ENCODE data around the gene FAM131C. TPM values are rescaled to one million over a fixed set of nuclear protein-coding genes. Genes with fewer than 3 reads are reported as not detected.
"Not testable (repeated sequence)": the region's sequence is repeated elsewhere in the genome, so short reads cannot be mapped to it uniquely, and the experiment has no call there.

FAM131C gene
- polyA plus RNA-seq, 4 donors: 1.4 to 2.3 (median 2.0) TPM

DNA sequence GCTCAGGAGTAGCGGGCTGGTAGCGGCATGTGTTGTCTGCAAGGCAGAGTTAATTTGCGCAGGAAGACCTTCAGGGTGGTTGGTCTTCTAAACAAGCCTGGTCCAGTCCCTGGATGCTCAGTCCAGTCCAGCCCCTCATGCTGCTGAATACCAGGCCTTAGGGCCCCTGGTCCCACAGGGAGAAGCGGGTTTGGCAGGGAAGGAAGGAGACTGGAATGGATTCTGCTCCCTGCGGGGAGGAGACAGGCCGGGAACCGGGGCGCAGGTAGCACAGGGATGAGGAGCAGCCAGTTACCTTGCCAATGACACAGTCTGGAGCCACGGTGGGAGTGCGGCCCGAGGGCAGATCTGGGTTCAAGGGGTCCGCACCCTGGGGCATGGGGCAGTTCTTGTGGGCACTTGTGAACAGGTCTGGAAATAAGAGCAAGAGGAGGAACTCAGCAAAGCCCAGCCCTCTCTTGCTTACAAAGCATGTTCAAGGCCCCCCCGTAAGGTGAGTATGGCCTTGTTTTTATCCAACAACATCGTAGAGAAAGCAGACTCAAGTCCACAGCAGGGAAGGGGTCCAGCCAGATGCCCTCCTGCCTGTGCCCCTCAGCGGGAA, 10.1 kb downstream of the FAM131C start:
- no peak for DNase-seq (ENCODE audit: low read depth in 4 of 4, low spot score in 3 of 4)

DNA sequence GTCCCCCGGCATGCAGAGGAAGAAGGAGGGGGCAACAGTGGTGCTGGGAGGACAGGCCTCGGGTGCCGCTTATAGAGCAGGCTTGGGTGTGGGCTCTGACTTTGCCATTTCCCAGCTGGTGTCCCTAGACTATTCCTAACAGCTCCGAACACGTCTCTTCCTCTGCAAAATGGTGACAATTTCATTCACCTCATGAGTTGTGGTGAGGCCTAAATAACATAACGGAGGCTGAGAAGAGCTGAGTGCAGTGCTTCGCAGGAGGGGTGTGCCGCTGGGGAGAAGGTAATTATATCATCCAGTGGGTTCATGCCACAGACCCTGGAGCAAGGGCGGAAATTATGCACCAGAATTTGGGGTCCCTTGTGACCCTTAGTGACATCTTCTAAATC, 10.8 kb downstream of the FAM131C start:
- DNase-seq (ENCODE audit: low read depth in 4 of 4, low spot score in 3 of 4): not testable (repeated sequence)

DNA sequence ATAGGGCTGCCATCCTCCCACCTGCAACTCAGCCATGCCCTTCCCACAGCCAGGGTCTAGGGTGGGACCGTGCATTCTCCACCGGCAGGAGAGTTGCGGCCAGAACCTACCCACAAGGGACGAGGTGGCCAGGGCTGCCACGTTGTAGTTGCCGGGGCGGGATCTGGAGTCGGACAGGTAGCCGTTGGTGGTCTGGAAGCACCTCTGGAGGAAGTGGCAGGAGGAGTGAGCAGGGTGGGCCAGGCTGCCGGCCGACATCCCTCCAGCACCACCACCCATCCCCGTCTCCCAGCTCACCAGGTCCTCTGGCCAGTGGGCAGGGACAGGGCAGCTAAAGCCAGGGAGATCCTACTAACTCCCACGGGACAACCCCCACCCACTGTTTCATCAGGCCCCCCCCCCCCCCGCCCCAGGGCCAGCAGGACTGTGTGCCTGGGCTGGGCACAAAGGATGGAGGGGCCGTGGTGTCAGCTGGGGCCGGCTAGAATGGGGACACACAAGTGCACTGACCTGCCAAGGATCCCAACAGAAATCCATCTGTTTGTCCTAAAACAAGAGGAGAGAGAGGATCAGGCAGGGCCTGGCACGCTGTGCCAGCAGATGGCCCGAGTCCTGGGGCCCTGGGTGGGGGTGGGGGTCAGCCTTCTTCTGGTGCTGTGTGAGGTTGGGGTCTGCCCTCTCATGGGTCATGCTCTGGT, 11.3 kb downstream of the FAM131C start:
- not testable (repeated sequence) for DNase-seq (ENCODE audit: low read depth in 4 of 4, low spot score in 3 of 4)

DNA sequence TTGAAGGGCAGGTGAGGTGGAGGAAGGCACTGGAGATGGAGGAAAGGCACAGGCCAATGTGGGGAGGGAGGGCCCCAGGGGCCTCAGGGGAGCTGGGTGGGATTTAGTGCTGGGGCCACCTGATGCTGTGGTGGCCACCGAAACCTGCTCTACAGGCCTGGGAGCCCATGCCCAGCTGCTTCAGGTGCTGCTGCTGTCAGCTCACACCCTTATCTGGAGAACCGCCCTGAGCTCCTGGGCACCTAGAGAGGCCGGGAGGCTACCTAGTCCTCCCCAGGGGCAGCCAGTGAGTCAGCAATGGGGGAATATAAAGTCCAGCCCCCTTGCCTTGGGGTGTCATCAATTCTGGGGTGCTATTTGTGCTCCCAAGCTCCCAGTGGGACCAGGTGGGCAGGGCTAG, 12.2 kb downstream of the FAM131C start:
- DNase-seq (ENCODE audit: low read depth in 4 of 4, low spot score in 3 of 4): no peak

DNA sequence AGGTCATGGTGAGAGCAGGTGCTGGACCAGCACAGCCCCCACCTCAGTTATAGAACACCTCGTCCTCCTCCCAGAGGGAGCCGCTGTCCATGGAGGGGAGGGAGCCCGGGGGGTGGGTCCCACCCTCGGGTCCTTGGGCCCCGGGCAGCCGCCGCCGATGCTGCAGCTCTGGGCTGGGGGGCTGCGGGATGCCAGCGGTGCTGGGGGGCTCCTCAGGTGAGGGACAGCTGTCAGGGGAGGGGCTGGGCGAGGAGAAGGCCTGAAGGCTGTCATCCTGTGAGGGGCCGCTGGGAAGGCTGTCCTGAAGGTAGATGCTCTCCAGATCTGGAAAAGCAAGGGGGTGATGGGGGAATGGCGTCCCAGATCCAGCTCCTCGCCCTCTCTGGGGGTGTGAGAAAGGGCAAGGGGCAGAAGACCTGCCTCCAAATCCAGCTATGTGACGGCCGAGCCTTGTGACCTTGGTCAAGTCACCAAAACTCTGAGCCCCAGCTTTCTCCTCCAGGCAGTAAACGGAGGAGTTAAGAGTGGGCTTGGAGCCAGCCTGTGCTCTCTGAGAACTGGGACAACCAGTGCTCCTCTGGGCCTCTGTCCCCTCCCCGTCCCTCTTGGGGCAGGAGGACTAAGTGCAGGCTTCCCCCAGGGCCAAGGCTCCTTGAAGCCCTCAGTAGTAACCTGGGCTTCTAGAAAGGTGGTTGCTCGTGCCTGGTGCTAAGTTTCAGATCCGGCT, 14.9 kb downstream of the FAM131C start:
- DNase-seq (ENCODE audit: low read depth in 4 of 4, low spot score in 3 of 4): not testable (repeated sequence)

DNA sequence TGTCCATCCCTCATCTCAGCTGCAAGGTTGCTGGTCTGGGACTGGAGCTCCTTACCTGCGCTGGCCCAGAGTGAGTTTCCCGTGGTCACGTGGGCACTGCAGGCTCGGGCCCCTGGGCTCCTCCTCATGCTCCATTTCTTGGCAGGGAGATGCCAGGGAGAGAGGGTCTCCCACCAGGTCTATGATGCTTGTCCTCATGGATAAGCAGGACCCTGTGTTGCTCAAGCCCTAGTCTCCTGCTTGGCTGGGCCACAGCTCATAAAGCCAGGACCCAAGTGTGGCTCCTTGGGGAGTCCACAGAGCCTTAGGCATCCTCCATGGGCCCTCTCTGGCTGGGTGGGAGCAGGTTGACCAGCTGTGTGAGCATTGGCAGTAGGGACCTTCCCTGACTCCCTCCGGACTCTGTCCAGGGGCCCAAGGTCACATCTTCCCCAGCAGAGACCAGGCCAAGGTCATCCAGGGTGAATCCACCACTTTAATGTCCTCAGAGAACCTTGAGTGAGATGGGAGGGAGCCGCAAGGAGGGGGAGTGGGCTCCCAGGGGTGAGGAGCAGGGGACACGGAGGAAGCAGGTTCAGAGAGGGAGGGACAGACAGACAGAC, 16.0 kb downstream of the FAM131C start:
- not testable (repeated sequence) for DNase-seq (ENCODE audit: low read depth in 4 of 4, low spot score in 3 of 4)

DNA sequence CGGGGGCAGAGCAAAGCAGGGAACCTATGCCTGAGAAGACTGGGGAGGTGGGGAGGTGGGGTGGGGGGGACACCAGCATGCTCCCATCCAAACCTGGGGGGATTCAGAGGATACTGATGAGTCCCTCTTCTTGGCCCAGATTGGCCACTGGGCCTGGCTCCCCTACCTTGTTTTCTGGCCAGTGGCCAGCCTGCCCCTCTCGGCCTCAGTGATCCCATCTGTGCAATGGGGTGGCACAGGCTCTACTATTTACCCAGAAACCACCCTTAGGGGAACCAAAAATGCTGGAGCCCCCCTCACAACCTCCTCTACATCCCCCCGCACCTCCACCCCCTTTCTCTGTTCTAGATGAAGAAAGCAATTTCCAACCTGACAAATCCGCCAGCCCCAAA, 16.9 kb downstream of the FAM131C start:
- DNase-seq (ENCODE audit: low read depth in 4 of 4, low spot score in 3 of 4): not testable (repeated sequence)

DNA sequence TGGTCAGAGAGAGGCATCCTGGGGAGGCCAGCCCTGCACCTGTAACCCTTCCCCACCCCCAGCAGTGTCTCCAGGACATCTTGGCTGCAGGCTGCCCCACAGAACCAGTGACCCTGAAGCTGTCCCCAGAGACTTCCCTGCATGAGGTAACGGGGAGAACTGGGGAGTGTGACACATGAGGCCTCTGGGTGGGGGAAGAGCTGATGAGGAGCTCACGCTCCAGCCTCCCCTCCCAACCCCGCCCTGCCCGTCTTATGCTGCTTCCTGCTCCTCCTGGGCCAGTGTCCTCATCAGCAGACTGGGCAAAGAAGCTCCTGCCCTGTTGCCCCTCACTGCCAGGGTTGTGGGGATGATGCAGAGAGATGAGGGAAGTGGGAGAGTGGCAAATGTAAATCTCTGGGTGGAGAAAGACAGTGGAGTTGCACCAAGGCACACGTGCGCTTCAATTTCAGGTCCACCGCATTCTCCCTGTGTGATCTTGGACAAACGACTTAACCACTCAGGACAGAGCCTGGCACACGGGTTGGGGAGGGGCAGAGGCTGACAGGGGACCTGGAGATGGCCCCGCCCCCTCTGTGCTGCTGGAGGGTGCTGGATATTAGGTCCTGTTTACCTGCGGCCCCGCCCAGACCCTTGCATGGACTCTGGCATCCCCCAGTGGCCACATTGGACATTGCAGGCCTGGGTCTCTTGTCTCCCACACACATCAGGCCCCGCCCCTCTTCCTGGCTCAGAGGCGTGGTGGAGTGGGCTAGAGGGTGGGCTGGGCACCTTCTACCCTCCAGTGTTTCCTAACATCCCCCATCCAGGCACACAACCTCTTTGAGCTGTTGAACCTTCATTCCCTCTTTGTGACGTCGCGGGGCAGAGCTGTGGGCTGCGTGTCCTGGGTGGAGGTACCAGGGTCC, 17.6 kb downstream of the FAM131C start:
- peak; percentile 76 to 83 (median 76) for DNase-seq (ENCODE audit: low read depth in 4 of 4, low spot score in 3 of 4)

DNA sequence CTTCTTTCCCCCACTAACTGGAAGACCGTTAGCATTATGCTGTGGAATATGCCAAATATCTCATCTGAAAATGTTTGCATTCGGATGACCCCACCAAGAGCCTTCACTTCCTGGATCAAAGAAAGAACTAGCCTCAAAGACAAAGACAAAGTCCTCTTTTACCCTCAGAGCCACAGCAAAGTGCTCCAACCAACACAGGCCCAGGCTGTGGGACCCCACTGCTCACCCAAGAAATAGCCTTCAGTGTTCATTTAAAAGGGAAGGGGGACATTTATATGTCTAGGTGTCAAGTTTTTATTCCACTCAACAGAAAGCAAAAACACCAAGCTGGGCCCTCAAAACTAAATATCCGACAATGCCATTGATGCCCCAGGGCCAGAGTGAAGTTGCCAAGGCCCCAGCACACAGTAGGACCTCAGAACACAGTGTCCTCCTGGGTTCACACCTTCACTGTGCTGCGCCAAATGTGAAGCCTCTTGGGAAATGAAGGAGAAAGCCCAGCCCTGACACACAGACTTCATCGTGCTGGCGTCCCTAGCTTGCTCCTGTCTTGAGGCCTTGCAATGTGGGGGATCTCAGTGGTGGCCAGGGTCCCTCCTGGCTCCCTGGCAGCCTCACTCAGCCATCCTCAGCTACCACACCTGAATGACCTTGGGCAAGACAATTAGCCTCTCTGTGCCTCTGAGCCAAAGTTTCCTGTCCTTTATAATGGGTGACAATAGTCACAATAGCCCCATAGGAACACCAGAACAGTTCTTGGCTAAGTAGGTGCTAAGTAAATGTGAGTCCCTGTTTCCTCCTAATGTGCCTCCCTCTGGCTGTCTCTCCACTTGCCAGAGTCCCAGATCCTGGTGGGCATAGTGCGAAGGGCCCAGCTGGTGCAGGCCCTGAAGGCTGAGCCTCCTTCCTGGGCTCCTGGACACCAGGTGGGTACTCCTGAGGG, 18.6 kb downstream of the FAM131C start:
- DNase-seq (ENCODE audit: low read depth in 4 of 4, low spot score in 3 of 4): no peak

DNA sequence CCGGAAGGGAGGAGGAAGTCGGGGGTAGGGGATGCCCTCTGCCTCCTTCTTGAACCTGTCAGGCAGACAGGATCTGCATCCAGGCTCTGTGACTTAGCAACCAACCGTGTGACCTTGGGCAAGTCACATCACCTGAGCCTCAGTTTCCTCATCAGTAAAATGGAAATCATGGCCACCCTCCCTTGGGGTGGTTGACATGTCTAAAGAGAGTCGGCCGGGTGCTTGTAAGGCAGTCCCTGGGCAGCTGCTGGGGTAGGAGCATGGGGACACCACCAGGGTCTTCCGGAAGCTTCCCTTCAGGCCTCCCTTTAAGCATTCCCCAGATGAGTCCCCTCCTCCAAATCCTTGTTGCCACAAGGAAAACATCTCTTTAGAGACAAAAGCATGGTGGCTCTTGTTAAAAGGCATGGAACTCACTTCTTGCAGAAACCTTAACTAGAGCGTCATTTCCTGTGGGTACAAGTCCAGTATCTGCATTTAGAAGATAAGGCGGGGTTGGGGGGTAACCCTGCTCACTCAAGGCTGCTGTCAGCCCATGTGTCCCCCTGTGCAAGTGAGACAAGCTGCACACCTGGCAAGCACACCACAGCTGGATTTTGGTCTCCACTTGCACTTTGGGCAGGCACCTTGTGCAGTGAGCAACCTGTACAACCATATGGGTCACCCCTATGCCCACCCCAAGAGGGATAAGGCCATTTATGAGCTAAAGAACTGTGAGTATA, 19.5 kb downstream of the FAM131C start:
- DNase-seq (ENCODE audit: low read depth in 4 of 4, low spot score in 3 of 4): no peak

DNA sequence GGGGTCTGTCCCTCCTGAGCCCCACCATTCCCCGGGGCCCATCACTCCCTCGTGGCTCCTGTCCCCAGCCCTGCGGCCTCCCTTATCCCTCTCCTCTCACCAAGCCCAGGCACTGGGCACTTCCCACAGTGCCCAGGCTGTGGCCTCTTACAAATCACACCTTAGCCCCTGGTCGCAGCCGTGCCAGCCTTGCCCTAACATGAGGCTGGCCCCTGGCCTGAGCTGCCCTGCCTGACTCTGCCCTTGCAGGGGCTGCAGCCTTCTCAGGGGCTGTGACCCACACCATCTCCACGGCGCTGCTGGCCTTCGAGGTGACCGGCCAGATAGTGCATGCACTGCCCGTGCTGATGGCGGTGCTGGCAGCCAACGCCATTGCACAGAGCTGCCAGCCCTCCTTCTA, 21.5 kb downstream of the FAM131C start:
- not testable (repeated sequence) for DNase-seq (ENCODE audit: low read depth in 4 of 4, low spot score in 3 of 4)

DNA sequence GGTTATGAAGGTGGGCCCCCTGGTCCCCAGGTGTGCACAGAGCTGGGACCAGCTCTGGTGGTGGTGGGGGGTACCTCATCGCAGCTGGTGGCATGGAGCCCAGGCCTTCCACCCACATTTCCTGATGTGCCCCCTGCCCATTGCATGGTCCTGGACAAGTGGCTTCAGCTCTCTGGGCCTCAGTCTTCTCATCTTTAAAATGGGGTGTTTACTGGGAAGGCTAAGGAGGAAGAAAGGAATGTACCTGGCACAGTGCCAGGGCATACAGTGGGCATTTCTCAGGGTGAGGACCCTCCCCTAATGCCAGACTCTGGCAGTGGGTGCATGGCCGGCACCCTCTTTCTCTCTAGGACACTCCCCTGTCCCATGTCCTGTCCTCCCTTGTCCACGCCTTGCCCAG, 22.4 kb downstream of the FAM131C start:
- no peak for DNase-seq (ENCODE audit: low read depth in 4 of 4, low spot score in 3 of 4)

DNA sequence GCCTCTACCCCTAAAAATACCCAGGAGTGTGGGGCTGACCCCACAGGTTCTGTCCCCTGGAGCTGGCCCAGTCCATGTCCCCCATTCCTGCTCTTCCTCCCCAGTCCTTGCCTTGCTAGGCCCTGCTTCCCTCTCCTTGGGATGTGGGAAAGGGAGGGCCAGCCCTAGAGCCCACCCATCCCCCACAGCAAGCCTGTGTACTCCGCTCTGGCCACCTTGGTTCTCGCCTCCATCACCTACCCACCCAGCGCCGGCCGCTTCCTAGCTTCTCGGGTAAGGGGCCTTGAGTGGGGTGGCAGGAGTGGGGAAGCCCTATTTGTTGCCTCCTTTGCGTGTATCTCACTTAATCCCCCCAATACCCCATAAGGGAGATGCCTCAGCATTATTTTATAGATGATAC, 23.1 kb downstream of the FAM131C start:
- no peak for DNase-seq (ENCODE audit: low read depth in 4 of 4, low spot score in 3 of 4)

DNA sequence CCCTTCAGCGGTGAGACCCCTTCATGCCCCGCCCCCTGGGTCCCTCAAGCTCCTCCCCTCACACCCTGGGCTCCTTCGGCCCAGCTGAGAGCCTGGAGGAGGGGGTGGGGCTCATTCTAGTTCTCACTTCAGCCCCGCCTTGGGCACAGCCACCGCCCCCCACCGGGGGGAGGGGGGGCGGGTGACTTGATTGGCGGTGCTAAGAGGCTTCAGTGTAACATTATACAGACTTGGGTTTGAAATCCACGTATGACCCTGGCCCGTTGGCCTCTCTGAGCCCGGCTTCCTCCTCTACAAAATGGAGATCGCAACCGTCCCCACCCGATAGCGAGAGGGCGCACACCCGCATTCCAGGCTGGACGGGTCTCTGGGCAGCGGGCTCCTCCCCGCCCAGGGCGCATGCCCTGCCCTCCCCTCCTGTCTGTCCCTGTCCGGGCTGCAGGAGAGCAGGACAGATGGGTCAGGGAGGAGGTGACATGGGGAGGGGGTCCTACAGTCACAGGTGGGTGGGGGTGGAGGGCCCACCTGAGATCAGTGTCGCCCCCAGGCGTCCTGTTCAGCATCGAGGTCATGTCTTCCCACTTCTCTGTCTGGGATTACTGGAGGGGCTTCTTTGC, 24.8 kb downstream of the FAM131C start:
- peak in 2 of 4 donors; percentile 66 to 69 for DNase-seq (ENCODE audit: low read depth in 4 of 4, low spot score in 3 of 4)

DNA sequence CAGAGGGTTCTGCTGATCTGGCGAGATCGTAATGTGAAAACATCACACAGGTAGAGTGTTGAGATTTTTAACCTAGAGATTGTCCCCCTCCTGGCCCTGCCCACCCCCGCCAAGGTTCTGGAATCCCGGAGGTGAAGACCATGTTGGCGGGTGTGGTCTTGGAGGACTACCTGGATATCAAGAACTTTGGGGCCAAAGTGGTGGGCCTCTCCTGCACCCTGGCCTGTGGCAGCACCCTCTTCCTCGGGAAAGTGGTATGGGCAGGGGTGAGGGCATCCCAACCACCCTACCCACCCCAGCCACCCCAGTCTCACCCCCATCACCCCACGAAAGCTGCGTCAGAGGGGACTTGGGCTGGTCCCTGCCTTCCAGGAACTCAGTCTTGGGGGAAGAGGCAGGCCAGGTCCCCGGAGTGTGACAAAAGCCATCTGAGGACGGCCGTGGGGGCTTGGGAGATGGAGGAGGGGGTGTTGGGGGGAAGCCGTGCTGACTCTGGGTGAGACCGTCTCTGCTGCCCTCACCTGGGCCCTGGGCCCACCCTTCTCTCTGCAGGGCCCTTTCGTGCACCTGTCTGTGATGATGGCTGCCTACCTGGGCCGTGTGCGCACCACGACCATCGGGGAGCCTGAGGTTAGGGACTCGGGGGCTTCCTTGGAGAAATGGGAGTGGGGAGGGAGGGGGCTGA, 25.5 kb downstream of the FAM131C start:
- no peak for DNase-seq (ENCODE audit: low read depth in 4 of 4, low spot score in 3 of 4)

DNA sequence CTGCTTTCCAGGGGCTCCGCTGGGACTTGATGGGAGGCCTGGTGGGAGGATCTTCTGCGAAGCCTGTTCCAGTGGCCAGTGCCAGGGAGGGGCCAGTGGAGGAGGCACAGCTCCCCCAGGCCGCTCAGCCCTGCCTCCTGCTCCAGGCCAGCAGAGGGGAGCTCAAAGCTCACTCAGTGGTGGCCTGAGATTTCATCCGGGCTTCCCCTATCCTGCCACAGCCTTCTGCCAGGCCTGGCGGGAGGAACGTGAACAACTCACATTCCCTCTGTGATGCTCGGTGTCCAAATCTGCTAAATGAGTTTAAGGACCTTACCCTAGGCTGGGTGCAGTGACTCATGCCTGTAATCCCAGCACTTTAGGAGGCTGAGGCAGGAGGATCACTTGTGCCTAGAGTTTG, 26.6 kb downstream of the FAM131C start:
- no peak for DNase-seq (ENCODE audit: low read depth in 4 of 4, low spot score in 3 of 4)

DNA sequence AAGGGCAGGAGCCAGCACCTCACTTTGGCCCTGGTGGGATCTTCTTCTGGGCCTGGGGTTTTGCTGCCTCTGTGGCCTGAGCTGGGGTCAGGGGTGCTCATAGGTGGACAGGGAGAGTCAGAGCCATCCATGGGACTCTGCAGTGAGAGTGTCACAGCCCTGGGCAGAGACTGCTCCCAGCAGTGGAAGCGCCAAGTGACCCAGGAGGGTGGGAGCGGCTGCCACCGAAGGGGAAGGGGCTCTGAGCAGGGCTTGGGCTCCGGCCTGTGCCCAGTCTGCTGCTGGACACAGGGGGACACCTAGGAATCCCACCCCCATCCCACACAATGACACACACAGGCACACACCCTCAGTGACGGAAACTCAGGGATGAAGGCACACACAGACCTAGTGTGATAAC, 29.5 kb downstream of the FAM131C start:
- DNase-seq (ENCODE audit: low read depth in 4 of 4, low spot score in 3 of 4): no peak

DNA sequence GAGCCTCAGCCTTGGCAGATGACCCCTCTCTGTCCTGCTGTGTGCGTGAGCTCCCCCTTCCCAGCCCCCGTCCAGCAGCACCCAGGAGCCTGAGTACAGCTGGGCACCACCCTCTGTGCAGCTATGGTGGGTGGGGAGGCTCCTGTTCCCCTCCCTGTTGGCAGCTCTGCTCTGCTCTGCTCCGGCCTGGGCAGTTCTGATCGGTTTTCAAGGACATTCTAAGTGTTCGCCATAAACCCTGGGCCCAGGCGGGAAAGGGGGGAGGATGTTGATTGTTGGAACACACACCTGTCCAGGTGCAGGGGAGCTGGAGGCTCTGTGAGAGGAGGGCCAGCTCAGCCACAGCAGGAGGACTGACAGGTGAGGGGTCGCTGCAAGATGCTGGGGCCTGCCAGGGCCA, 29.9 kb downstream of the FAM131C start, which contains the start of gene CLCNKB:
CLCNKB (plus strand) TSS at position 262 of the 400 bp plus-strand sequence. CDS start 711 bp downstream, outside the sequence.
- DNase-seq (ENCODE audit: low read depth in 4 of 4, low spot score in 3 of 4): no peak

Data from right renal pelvis (tissue), 4 donors.